Adrenal gland (tissue), 5 donors: Measurements from ENCODE around the gene SELPLG.

Experiments
- CTCF ChIP-seq, 6 experiments: fragments of 450-650 bp in 4 of 6; fragments of 200-600 bp in 2 of 6; sonication (generic) in 1 of 6; IDR thresholded peaks; 1 replicate in 5 of 6; 2 replicates in 1 of 6; pipeline versions ENCODE4 v1.5.1 to v1.8.0; 2016 to 2021; ENCODE audit warnings: antibody characterized with exemption in 6 of 6, mild to moderate bottlenecking in 2 of 6, moderate library complexity in 1 of 6
- POLR2A ChIP-seq, 2 donors: fragments of 450-650 bp; IDR thresholded peaks; one replicate each; pipeline ENCODE4 v1.6.1; 2017; ENCODE audit warnings: antibody characterized with exemption in 2 of 2, mild to moderate bottlenecking in 2 of 2, moderate library complexity in 1 of 2
- donor health status: DM: no; HTN: no; CAD: no.

- TF ChIP-seq CTCF (IDR thresholded peaks at IDR 0.05) (no peak), POLR2A (IDR thresholded peaks at IDR 0.05) (no peak)
Measured at GRCh38 chr12:108642269-108642870, 8.7 kb upstream of the SELPLG start.
